ENCODE data around the gene C10orf143. TPM values are rescaled to one million over a fixed set of nuclear protein-coding genes. Genes with fewer than 3 reads are reported as not detected.

C10orf143 gene
- total RNA-seq, 4 donors from 2014 or later = 3.7 to 5.0 (median 4.3) TPM

GRCh38 chr10:130043491-130043890 is 67.1 kb downstream of the C10orf143 start:
- Histone ChIP-seq H3K27ac (replicated peaks in 1 of 4) (no peak overlapping the region), H3K36me3 (no peaks in the 10 kb centered on the region), H3K4me1 (no peaks in the 10 kb centered on the region), H3K27me3 (peaks cover 0 to 57% (median 0%) of the 10 kb centered on the region in 4 donors), H3K4me3 (no peak overlapping the region), H3K9me3 (no peaks in the 10 kb centered on the region)
- TF ChIP-seq POLR2A (IDR thresholded peaks at IDR 0.05; ENCODE audit: low read depth) (no peak), POLR2AphosphoS5 (IDR thresholded peaks at IDR 0.05) (no peak), EP300 (IDR thresholded peaks at IDR 0.05) (no peak)
- TF ChIP-seq, protein P1, sequence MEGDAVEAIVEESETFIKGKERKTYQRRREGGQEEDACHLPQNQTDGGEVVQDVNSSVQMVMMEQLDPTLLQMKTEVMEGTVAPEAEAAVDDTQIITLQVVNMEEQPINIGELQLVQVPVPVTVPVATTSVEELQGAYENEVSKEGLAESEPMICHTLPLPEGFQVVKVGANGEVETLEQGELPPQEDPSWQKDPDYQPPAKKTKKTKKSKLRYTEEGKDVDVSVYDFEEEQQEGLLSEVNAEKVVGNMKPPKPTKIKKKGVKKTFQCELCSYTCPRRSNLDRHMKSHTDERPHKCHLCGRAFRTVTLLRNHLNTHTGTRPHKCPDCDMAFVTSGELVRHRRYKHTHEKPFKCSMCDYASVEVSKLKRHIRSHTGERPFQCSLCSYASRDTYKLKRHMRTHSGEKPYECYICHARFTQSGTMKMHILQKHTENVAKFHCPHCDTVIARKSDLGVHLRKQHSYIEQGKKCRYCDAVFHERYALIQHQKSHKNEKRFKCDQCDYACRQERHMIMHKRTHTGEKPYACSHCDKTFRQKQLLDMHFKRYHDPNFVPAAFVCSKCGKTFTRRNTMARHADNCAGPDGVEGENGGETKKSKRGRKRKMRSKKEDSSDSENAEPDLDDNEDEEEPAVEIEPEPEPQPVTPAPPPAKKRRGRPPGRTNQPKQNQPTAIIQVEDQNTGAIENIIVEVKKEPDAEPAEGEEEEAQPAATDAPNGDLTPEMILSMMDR (IDR thresholded peaks at IDR 0.05) = no peak
- no peak for DNase-seq (ENCODE audit: extremely low spot score)
- intact Hi-C loops (cut with DNase I) = no loop called here
- 83% methylated on average over 7 of the region's 8 CpGs for WGBS

- WGBS = 56% methylated on average over 14 of the region's 14 CpGs
- Histone ChIP-seq H3K27ac (replicated peaks in 1 of 4) (no peak overlapping the region), H3K9me3 (no peaks in the 10 kb centered on the region), H3K4me3 (no peak overlapping the region), H3K4me1 (no peaks in the 10 kb centered on the region), H3K27me3 (peaks cover 0 to 58% (median 0%) of the 10 kb centered on the region in 4 donors), H3K36me3 (no peaks in the 10 kb centered on the region)
- no peak for DNase-seq (ENCODE audit: extremely low spot score)
- TF ChIP-seq, protein P1 (IDR thresholded peaks at IDR 0.05) = no peak
- TF ChIP-seq POLR2AphosphoS5 (IDR thresholded peaks at IDR 0.05) (no peak), EP300 (IDR thresholded peaks at IDR 0.05) (no peak)
- intact Hi-C loops (cut with DNase I) = no loop called here
Observed at GRCh38 chr10:130042381-130042780, 68.2 kb downstream of the C10orf143 start.

DNA sequence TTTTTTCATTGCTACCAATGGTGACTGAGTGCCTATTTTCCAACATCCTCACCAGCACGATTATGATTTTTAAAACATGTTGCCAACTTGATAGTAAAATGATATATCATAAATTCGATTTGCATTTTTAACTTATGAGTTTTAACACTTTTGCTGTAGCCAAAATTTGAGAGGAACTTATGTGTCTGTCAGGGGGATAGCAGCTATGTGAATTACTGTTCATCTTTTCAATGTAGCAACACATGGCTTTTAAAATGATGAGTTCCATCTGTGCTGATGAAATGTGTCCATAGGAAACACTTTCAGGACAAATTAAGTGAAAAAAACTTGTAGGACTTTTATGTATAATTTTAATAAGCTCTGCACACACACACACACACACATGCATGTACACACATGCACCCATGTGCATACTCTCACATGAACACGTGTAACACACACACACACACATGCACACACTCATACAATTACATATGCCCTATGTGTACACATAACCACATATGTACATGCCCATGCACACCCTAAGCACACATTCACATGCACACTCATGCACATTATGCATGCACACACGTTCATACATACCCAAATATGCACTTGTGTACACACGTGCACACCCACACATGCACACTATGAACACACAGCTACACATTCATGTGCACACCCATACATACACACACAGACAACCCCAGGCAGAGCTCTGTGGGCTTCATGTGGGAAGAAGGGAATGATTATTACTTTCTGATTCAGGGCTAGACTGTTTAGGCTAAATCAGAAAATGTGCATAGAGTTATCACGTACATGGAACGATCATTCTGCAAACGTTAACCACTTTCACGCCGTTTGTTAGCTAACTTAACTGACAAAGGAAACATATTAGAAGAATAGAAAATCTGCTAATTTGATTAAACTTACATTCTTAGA is 68.9 kb downstream of the C10orf143 start:
- H3K4me3 ChIP-seq = no peak overlapping the region
- 78% methylated on average over 10 of the region's 10 CpGs for WGBS
- no peak for DNase-seq (ENCODE audit: extremely low spot score)
- H3K9me3 ChIP-seq = no peaks in the 10 kb centered on the region
- intact Hi-C loops (cut with DNase I) = no loop called here
- no peak overlapping the region for H3K27ac ChIP-seq (replicated peaks in 1 of 4)
- TF ChIP-seq, protein P1 (IDR thresholded peaks at IDR 0.05) = no peak
- TF ChIP-seq POLR2AphosphoS5 (IDR thresholded peaks at IDR 0.05) (no peak), EP300 (IDR thresholded peaks at IDR 0.05) (no peak), POLR2A (IDR thresholded peaks at IDR 0.05; ENCODE audit: low read depth) (no peak)
- no peaks in the 10 kb centered on the region for H3K36me3 ChIP-seq
- H3K27me3 ChIP-seq = peaks cover 0 to 59% (median 0%) of the 10 kb centered on the region in 4 donors
- no peaks in the 10 kb centered on the region for H3K4me1 ChIP-seq

DNA sequence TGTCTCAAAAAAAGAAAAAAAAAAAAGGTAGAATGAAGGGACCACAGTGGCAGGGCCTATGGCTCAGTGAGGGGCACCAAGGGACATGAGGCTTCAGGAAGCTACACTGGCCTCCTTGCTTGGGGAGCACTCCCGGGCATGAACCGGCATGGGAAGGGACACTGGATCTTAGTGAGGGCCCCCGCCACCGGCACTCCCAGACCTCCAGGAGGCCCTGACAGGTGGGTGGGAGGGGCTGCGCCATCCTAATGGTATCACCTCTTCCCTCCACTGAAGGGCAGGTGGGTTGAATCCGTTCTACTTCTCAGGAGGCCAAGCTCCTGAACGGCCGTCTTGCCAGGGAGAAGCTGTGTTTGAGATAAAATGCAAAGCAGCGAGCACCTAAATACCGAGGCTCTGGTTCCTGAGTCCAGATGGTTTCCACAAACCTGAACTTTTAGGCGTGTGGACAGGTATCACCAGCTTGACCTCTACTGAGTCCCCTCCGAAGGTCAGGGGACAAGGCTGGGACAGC is 69.8 kb downstream of the C10orf143 start:
- no peaks in the 10 kb centered on the region for H3K9me3 ChIP-seq
- no peaks in the 10 kb centered on the region for H3K36me3 ChIP-seq
- DNase-seq (ENCODE audit: extremely low spot score) = no peak
- H3K4me1 ChIP-seq = no peaks in the 10 kb centered on the region
- no peak overlapping the region for H3K4me3 ChIP-seq
- TF ChIP-seq, protein P1 (IDR thresholded peaks at IDR 0.05) = no peak
- TF ChIP-seq POLR2AphosphoS5 (IDR thresholded peaks at IDR 0.05) (no peak), POLR2A (IDR thresholded peaks at IDR 0.05; ENCODE audit: low read depth) (no peak), EP300 (IDR thresholded peaks at IDR 0.05) (no peak)
- intact Hi-C loops (cut with DNase I) = no loop called here
- no peak overlapping the region for H3K27ac ChIP-seq (replicated peaks in 1 of 4)
- WGBS = 85% methylated on average over 12 of the region's 12 CpGs
- peaks cover 0 to 51% (median 0%) of the 10 kb centered on the region in 4 donors for H3K27me3 ChIP-seq
